IMR-90 (cell line): ENCODE measurements around the gene SH2B3. TPM values are rescaled to one million over a fixed set of nuclear protein-coding genes. Genes with fewer than 3 reads are reported as not detected.

Experiments used
- ATAC-seq: fragments of 200-7000 bp; cut with Tn5 transposase; 2 replicates; pipeline ENCODE4 v1.9.1; 2020; ENCODE audit warnings: low read depth, mild to moderate bottlenecking, moderate library complexity
- BruUV-seq: library from RNA; stranded (reverse); fragments of 400-500 nt; replicated peaks from 2 replicates; lab custom pipeline; 2021; lab: Mats Ljungman, UMichigan
- CTCF ChIA-PET: fragments of 300-600 bp; formaldehyde crosslinking; extraction: SDS; loops from one replicate; lab custom pipeline; 2021; ENCODE audit warnings: antibody characterized with exemption; lab: Yijun Ruan, JAX
- POLR2A ChIA-PET: fragments of 300-600 bp; sonication (Branson Sonifier 250); formaldehyde crosslinking; loops from one replicate; lab custom pipeline; 2022; ENCODE audit warnings: antibody characterized with exemption; ENCODE audit not compliant: unreplicated experiment; lab: Charles Lee
- DNase-seq: peaks from one replicate; pipeline ENCODE4 v3.0.0; 2013
- H2AFZ ChIP-seq: replicated peaks from 2 replicates; pipeline ENCODE3; 2013; ENCODE audit warnings: low read length, mild to moderate bottlenecking; ENCODE audit not compliant: poor library complexity
- H2AK5ac ChIP-seq: 2 replicates; pipeline ENCODE4 v1.6.1; 2013; ENCODE audit warnings: low read depth, low read length, inconsistent platforms
- H2AK9ac ChIP-seq: replicated peaks from 2 replicates; pipeline ENCODE3; 2013; ENCODE audit warnings: mild to moderate bottlenecking, low read depth, low read length, moderate library complexity; ENCODE audit not compliant: poor library complexity
- H2BK120ac ChIP-seq: 2 replicates; pipeline ENCODE4 v1.6.1; 2013; ENCODE audit warnings: low read depth, low read length, inconsistent platforms
- H2BK15ac ChIP-seq: 3 replicates; pipeline ENCODE4 v1.6.1; 2013; ENCODE audit warnings: low read depth, low read length, inconsistent platforms
- H2BK20ac ChIP-seq: 2 replicates; pipeline ENCODE4 v1.6.1; 2013; ENCODE audit warnings: low read depth, mild to moderate bottlenecking, inconsistent platforms, low read length, moderate library complexity
- H2BK5ac ChIP-seq: 2 replicates; pipeline ENCODE4 v1.6.1; 2013; ENCODE audit warnings: mild to moderate bottlenecking, low read depth, low read length, inconsistent platforms; ENCODE audit not compliant: poor library complexity, severe bottlenecking
- H3K14ac ChIP-seq: replicated peaks from 2 replicates; pipeline ENCODE4 v1.6.1; 2013; ENCODE audit warnings: low read depth, low read length, inconsistent platforms
- H3K18ac ChIP-seq: 2 replicates; pipeline ENCODE4 v1.6.1; 2013; ENCODE audit warnings: low read depth, low read length, control low read depth
- H3K23ac ChIP-seq: 2 replicates; pipeline ENCODE4 v1.6.1; 2013; ENCODE audit warnings: low read depth, low read length, inconsistent platforms
- H3K27ac ChIP-seq: 2 replicates; pipeline ENCODE4 v1.5.1; 2013; ENCODE audit warnings: mild to moderate bottlenecking, control low read depth, low read length; ENCODE audit not compliant: insufficient read depth
- H3K27me3 ChIP-seq: 2 replicates; pipeline ENCODE4 v1.6.1; 2013; ENCODE audit warnings: low read length; ENCODE audit not compliant: control insufficient read depth, insufficient read depth
- H3K36me3 ChIP-seq: 2 replicates; pipeline ENCODE4 v1.6.1; 2013; ENCODE audit warnings: low read length, mixed read lengths; ENCODE audit not compliant: control insufficient read depth, insufficient read depth
- H3K4ac ChIP-seq: 2 replicates; pipeline ENCODE4 v1.6.1; 2013; ENCODE audit warnings: low read depth, low read length, inconsistent platforms
- H3K4me1 ChIP-seq: 2 replicates; pipeline ENCODE4 v1.6.1; 2013; ENCODE audit warnings: low read length, mixed read lengths; ENCODE audit not compliant: control insufficient read depth, insufficient read depth
- H3K4me2 ChIP-seq: 2 replicates; pipeline ENCODE4 v1.6.1; 2013; ENCODE audit warnings: low read depth, mild to moderate bottlenecking, control low read depth, low read length, moderate library complexity
- H3K4me3 ChIP-seq: 2 replicates; pipeline ENCODE4 v1.5.1; 2013; ENCODE audit warnings: low read depth, mild to moderate bottlenecking, control low read depth, low read length, moderate library complexity; ENCODE audit not compliant: insufficient read depth
- H3K56ac ChIP-seq: 2 replicates; pipeline ENCODE4 v1.6.1; 2013; ENCODE audit warnings: low read length, inconsistent platforms; ENCODE audit not compliant: insufficient read depth; ENCODE audit errors: extremely low read depth
- H3K79me1 ChIP-seq, 2 experiments: 2 replicates each; pipeline ENCODE4 v1.6.1; 2013; ENCODE audit warnings: low read length in 2 of 2, inconsistent platforms in 1 of 2, low read depth in 1 of 2
- H3K9ac ChIP-seq: 2 replicates; pipeline ENCODE4 v1.6.1; 2013; ENCODE audit warnings: low read depth, low read length, control low read depth
- H3K9me1 ChIP-seq: 2 replicates; pipeline ENCODE4 v1.6.1; 2013; ENCODE audit warnings: low read length, inconsistent platforms; ENCODE audit not compliant: insufficient read depth
- H3K9me3 ChIP-seq: 2 replicates; pipeline ENCODE4 v1.6.1; 2013; ENCODE audit warnings: low read length; ENCODE audit not compliant: control insufficient read depth, insufficient read depth
- H4K20me1 ChIP-seq: 2 replicates; pipeline ENCODE4 v1.6.1; 2013; ENCODE audit warnings: low read length, inconsistent platforms; ENCODE audit not compliant: insufficient read depth
- H4K5ac ChIP-seq: 2 replicates; pipeline ENCODE4 v1.6.1; 2013; ENCODE audit warnings: mild to moderate bottlenecking, low read depth, low read length, control low read depth
- H4K8ac ChIP-seq, 2 experiments: 2 replicates each; pipeline ENCODE4 v1.6.1; 2013; ENCODE audit warnings: low read depth in 2 of 2, low read length in 2 of 2, control low read depth in 1 of 2, inconsistent platforms in 1 of 2
- H4K91ac ChIP-seq: 2 replicates; pipeline ENCODE4 v1.6.1; 2013; ENCODE audit warnings: low read depth, low read length, inconsistent platforms; ENCODE audit not compliant: insufficient read depth
- RAD21 ChIP-seq: IDR thresholded peaks from 2 replicates; pipeline ENCODE4 v1.6.1; 2012; ENCODE audit warnings: low read length, improper control_type of control experiment
- USF2 ChIP-seq: fragments of 150-350 bp; IDR thresholded peaks from 2 replicates; pipeline ENCODE4 v1.6.1; 2017; ENCODE audit warnings: mild to moderate bottlenecking, antibody characterized with exemption, low read length, low read depth
- WGBS, 2 experiments: methylation state at CpG; one replicate each; pipeline versions ENCODE4 v1.1.5 to v1.1.7; 2013; ENCODE audit warnings: missing lambda C conversion rate in 2 of 2; ENCODE audit not compliant: insufficient read length in 1 of 2; ENCODE audit errors: extremely low coverage in 2 of 2; 5-methylcytosine and 5-hydroxymethylcytosine counted together
- dilution Hi-C: fragments of 300-500 bp; cut with HindIII; formaldehyde crosslinking; loops from one replicate; pipeline ENCODE4 v1.14.3; 2018; ENCODE audit warnings: low sequenced_read_pairs; ENCODE audit not compliant: unreplicated experiment
- in situ Hi-C: fragments of 300-500 bp; cut with MboI; formaldehyde crosslinking; loops from 3 replicates; pipeline ENCODE4 v1.14.3; 2019; ENCODE audit warnings: low sequenced_read_pairs, inconsistent platforms, mixed read lengths
- intact Hi-C: fragments of 100-400 bp; cut with micrococcal nuclease; formaldehyde crosslinking; loops from 2 replicates; pipeline ENCODE4 v1.10.0; 2022
- polyA plus RNA-seq, 3 experiments: library from polyadenylated mRNA; depleted of rRNA; stranded (reverse); fragments of >200 nt; gene quantifications; 2 replicates each; pipeline ENCODE4 v1.2.3, GENCODE V29; 2012; ENCODE audit warnings: low replicate concordance in 1 of 3
- total RNA-seq: library from RNA; depleted of rRNA; stranded (reverse); fragments of >200 nt; gene quantifications from 2 replicates; pipeline ENCODE4 v1.2.3, GENCODE V29; 2012

Gene SH2B3
- total and polyA plus RNA-seq, 2 of the 4 experiments (the other 2 are of a cell fraction): 9.3 to 20.2 TPM

- H2AK9ac ChIP-seq: no peak overlapping the region
- 86% methylated on average over 6 of the region's 11 CpGs; no CpG with 5 or more reads in 1 of the 2 experiments for WGBS, 2 experiments
- no peak overlapping the region for H4K8ac ChIP-seq
- no peak overlapping the region for H3K4me3 ChIP-seq
- dilution Hi-C loops: no loop called here
- no peak overlapping the region for H2AK5ac ChIP-seq
- no TSS peak for BruUV-seq
- H2AFZ ChIP-seq: no peak overlapping the region
- H3K23ac ChIP-seq: no peak overlapping the region
- DNase-seq (no peak), ATAC-seq (no peak)
- H4K20me1 ChIP-seq: no peaks in the 10 kb centered on the region
- in situ Hi-C loops: no loop called here
- no peak overlapping the region for H4K5ac ChIP-seq
- no peak overlapping the region for H3K27ac ChIP-seq
- TF ChIP-seq USF2: peak; percentile 10; the same call in 1 of the 2 replicates
- TF ChIP-seq RAD21: no peak
- no peak overlapping the region for H3K9ac ChIP-seq
- no peak overlapping the region for H3K14ac ChIP-seq
- H4K91ac ChIP-seq: no peak overlapping the region
- H3K4me1 ChIP-seq: 0 out of 2 replicates have a peak, but pooled peaks cover 2% of the 10 kb centered on the region
- peaks cover 2% of the 10 kb centered on the region for H3K27me3 ChIP-seq
- ChIA-PET POLR2A (interaction anchor here (0.6 kb wide), 1 partner anchor 980 kb away, joined by 5 read pairs; no protein-coding TSS in a partner anchor), CTCF (no interaction called here)
- peaks cover 3% of the 10 kb centered on the region; the same call in 1 of the 2 replicates for H3K9me3 ChIP-seq
- H3K79me1 ChIP-seq: peaks cover 0 to 6% of the 10 kb centered on the region in 2 experiments; a peak in 1 of 4 replicates
- no peak overlapping the region for H3K4me2 ChIP-seq
- H3K36me3 ChIP-seq: peaks cover 8% of the 10 kb centered on the region
- H2BK15ac ChIP-seq: no peak overlapping the region
- H3K9me1 ChIP-seq: 0 out of 2 replicates have a peak, but pooled peaks cover 6% of the 10 kb centered on the region
- no peak overlapping the region for H3K4ac ChIP-seq
- no peak overlapping the region for H2BK5ac ChIP-seq
- H3K18ac ChIP-seq: no peak overlapping the region
- no peak overlapping the region for H2BK120ac ChIP-seq
- intact Hi-C loops: no loop called here
- H2BK20ac ChIP-seq: no peak overlapping the region
- no peak overlapping the region for H3K56ac ChIP-seq
Measured at GRCh38 chr12:111359231-111359913, 46.4 kb upstream of the SH2B3 start.
